ELR (cell line): Measurements from ENCODE around the gene FGD3.
"Not testable (repeated sequence)": the region's sequence is repeated elsewhere in the genome, so short reads cannot be mapped to it uniquely, and the experiment has no call there.

ENCODE experiments used
- DNase-seq: peaks from one replicate; pipeline ENCODE4 v3.0.0-alpha.2; 2015; ENCODE audit warnings: low read depth

FGD3 gene

DNA sequence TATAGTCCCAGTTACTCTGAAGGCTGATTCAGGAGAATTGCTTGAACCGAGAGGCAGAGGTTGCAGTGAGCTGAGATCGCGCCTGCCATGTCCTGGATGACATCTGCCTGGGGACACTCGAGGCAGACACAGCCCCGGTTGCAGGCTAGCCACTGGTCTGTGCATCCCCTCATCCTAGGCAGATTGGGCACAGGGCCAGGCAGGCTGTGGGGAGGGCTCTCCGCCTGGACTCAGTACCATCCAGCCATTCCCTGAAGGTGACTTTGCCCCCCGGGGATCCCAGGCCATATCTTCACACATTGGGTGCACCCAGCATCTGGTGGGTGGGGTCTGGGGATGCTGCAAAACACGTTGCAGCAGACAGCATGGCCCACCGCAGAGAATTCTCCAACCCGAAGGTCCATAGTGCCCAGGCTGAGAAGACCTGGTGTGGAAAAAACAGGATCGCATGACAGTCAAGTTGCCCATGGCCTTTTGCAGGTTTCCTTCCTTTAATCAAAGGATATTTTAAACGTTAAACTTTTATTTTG lies 60.3 kb downstream of the FGD3 start:
- DNase-seq = no peak

- DNase-seq = no peak
Measured at GRCh38 chr9:93008457-93008856, 61.1 kb downstream of the FGD3 start.

DNA sequence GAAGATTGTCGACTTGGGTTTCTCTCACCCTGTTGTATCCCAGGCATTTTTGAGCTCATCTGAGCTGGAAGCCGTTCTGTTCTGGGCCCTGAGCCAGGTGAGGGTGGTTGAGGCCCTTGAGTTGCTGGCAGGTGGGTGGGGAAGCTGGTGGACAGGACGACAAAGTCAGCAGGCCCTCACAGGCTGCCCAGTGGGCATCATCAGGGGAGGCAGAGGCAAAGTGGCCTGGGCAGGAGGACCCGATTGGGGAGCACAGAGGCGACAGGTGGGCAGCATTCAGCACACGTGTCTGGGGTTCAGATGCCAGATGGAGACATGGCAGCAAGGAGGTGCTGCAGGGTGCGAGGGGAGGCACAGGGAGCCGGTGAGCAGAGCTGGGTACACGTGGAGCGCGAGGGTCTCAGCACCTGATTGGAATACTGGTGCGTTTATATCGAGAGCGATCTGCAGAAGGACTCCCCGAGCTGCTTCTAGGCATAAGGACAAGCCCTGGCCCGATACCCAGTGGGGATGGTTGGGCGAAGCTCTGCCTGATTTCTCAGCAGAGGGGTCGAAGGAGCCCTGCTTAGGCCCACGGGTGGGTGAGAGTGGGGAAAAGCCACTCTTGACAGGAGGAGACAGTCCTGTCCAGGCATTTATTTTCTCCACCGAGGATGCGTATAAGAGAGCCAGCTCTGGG lies 62.2 kb downstream of the FGD3 start:
- no peak for DNase-seq

DNA sequence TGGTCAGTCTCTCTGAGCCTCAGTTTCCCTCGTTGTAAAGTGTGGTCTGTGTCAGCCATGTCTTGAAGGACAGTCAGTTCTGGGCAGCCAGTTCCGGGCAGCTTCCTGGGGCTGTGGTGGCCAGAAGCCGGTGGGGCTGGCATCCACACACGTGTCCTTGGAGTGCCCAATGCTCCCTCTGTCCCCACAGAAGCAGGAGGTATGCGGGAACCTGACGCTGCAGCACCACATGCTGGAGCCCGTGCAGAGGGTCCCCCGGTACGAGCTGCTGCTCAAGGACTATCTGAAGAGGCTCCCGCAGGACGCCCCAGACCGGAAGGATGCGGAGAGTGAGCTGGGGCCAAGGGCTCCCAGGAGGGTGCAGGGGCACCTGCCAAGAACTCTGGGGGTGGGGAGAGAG lies 62.7 kb downstream of the FGD3 start:
- DNase-seq = no peak

DNA sequence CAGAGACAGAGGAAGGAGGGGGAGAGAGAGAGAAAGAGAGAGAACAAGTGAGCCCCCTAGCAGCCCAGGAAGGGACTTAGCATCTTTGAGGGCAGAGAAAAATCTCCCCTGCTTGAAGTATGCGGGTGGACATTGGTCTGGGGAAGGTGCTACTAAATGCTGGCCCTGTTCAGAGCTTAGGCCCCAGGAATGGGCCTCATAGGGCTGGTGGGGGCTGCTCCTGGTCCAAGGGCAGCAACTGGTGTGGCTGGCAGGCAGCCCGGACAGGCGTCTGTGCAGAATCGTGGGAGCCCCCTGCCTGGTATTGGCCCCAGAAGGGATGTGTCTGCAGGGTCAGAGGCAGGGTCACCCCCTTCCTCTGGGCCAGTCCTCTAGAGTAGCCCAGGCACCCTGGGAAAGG lies 63.4 kb downstream of the FGD3 start:
- no peak for DNase-seq

GRCh38 chr9:93011114-93011513 lies 63.8 kb downstream of the FGD3 start:
- no peak for DNase-seq

DNA sequence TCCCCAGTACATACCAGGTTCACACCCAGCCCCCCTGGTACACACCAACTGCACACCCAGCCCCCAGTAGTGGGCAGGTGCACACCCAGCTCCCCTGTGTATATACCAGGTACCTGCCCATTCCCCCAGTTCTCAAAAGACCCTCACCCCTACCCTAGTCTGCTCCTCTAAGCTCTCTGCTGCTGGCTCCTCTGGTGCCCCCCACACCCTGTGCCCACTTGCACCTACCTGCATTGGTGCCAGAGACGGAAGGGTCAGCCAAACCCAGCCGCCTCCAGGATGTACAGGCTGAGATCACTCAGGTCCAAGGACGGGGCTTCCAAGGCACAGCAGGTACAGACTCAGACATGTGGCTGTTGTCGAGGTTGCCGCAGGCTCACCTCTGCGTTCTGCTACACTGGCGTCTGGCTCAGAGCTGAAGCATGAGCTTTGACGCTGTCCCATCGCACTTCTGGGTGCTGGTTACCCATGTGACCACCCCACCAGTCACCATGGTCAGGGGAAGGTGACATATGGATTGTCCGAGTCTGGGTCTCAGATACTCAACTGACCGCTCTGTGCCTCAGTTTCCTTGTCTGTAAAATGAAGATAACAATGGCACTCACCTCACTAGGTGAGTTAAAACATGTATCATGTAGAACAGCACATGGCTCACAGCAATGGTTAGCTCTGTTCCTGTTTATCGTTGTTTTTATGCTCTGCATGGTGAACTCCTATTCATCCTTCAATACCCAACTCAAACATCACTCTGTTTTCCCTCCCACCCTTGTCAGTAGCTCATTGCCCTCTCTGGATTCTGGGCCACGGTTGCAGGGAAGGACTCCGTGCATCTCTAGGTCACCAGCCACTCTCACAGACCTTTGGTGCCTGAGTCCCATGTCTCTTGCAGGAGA lies 65.9 kb downstream of the FGD3 start:
- no peak for DNase-seq

DNA sequence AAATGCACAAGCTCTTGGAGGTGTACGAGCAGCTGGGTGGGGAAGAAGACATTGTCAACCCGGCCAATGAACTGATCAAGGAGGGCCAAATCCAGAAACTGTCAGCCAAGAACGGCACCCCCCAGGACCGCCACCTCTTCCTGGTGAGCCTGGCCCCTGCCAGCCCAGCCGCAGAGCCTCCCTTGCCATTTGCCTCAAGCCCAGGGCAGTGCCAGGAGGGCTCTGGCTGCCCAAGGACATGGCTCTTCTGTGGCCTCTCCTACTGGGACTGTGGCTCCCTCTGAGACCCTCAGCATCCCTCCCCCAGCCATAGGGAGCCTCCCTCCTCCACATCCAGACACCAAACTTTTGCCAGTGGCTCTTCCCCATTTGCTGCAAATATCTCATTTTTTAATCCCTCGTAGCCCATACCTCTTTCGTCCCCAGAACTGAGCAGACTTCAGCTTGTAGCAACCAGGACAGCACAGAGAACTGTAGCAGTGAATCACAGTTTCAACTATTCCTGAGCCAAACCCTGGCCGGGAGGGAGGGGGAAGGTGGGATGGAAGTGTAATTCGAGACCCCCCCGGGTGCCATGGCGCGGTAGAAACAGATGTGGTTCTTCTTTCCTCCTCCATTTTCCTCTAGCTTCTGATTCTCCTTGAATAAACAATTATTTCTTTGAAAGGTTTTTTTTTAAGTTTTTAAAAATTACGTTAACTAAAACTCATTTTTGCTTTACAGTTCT lies 66.7 kb downstream of the FGD3 start:
- DNase-seq = no peak

GRCh38 chr9:93015190-93015589 lies 67.9 kb downstream of the FGD3 start:
- not testable (repeated sequence) for DNase-seq

GRCh38 chr9:93017621-93018020 lies 70.3 kb downstream of the FGD3 start:
- DNase-seq = no peak

GRCh38 chr9:93020151-93020550 lies 72.8 kb downstream of the FGD3 start:
- no peak for DNase-seq

DNA sequence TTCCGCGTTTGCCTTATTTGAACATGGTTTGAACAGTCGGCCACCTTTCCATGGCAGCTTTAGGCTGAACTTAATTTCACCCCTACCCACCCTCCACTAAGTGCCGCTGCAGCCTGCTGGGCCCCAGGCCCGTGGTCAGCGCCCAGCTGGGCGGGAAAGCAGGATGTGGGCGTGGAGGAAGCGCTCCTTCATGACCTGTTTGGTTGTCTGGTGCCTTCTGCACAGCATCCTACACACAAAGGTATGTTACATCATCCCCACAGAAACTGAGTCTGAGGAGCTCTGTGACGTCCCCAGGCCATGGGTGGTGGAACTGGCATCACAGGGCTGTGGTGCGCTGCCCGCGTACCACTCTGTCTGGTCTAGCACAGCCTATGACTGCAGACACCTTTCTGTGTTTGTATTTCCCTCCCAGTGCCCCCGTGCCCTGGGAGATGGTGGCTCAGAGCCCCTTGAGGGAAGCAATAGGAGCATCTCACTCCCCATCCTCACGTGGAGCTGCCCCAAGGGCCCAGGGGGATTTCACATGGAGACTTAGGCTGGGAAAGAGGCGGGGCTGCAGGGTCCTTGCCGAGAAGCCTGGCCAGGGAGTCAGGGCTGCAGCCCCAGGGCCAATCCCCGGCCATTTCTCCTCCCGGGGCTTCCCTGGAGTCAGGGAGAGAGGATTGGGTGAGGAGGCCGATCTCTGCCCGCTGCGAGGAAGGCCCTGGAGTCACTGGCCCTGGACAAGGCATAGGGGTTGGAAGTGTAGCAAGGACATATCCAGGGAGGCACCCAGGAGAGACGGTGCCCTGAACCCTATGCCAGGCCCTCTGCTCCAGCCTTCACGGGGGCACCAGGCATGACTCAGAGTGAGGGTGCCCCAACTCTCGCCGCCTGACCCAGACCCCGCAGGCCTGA lies 73.7 kb downstream of the FGD3 start:
- DNase-seq = no peak

GRCh38 chr9:93022066-93022465 lies 74.7 kb downstream of the FGD3 start:
- DNase-seq = no peak

GRCh38 chr9:93022721-93023520 lies 75.6 kb downstream of the FGD3 start:
- no peak for DNase-seq

- no peak for DNase-seq
Measured at GRCh38 chr9:93023521-93023815, 76.1 kb downstream of the FGD3 start.

DNA sequence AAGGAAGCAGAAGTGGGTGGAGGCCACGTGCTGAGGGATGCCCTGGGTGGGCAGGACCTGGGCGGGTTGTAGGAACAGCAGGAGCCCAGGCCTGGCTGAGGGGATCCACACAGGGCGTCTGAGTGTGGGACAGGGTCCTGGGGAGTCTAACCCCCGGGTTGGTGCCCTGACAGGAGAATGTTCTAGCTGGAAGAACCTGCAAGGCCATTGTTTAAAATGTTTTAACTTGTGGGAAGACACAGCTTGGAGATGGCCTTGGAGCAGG lies 77.3 kb downstream of the FGD3 start:
- DNase-seq = no peak

DNA sequence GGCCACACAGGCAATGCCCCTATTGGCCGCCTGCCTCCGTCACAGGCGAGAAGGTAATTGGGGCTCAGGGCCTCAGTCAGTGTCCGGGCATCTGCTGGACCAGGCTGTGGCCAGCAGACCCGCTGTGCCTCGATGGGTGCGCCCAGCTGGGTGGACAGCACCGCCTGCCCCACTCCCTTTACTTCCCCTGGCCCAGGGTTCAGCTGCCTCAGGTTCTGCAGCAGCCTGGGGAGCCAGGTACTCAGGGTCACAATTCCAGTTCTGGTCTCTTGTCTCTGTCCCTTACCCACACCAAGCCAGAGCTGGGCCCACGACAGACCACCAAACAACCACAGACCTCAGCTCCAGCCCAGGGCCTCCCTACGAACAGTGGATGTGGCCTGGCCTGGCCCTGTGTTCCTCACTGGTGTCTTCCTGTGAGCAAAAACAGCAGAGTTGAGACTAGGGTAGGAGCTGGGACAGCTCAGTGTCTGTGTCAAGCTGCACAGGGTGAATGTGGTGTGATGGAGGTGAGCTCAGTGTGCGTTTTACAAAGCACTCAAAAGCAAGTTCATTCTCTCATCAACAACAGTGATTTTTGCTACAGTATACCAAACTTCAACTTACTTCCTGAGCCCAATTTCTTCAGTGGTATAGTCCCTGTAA lies 77.8 kb downstream of the FGD3 start:
- no peak for DNase-seq

- DNase-seq = no peak
Measured at GRCh38 chr9:93025736-93026135, 78.4 kb downstream of the FGD3 start.

- no peak for DNase-seq
Measured at GRCh38 chr9:93026640-93027039, 79.3 kb downstream of the FGD3 start.

DNA sequence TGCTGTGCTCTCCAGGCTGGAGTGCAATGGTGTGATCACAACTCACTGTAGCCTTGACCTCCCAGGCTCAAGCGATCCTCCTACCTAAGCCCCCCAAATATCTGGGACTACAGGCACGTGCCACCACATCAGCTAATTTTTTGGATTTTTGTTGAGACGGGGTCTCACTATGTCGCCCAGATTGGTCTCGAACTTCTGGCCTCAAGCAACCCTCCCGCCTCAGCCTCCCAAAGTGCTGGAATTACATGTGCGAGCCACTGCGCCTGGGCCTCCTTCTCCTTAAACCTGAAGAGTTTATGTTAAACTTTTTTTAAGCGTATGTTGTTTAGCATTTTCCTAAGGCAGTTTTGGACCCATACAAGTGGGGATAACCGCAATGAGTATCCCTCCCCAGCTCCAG lies 80.4 kb downstream of the FGD3 start:
- no peak for DNase-seq
